Measurements from ENCODE around the gene ALK. TPM values are rescaled to one million over a fixed set of nuclear protein-coding genes. Genes with fewer than 3 reads are reported as not detected.

The ALK gene
- total RNA-seq, 1 donor from 2014 or later, result under 0.01 TPM

DNA sequence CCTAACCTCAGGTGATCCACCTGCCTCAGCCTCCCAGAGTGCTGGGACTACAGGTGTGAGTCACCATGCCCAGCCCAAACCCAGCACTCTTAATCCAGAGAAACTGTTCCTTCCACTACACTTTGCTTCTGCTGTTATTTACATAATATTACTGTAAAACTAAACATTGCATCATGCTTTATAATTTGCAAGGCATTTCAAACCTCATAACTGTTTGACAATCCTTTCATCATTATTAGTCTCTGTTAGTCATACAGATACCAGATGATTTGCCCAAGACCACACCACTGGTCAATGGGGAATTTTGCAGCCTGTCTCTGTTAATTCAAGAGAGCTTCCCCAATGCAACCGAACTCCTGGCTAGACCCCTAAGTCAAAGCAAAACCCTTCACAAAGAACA lies 338.3 kb downstream of the ALK start:
- TF ChIP-seq, protein P1, sequence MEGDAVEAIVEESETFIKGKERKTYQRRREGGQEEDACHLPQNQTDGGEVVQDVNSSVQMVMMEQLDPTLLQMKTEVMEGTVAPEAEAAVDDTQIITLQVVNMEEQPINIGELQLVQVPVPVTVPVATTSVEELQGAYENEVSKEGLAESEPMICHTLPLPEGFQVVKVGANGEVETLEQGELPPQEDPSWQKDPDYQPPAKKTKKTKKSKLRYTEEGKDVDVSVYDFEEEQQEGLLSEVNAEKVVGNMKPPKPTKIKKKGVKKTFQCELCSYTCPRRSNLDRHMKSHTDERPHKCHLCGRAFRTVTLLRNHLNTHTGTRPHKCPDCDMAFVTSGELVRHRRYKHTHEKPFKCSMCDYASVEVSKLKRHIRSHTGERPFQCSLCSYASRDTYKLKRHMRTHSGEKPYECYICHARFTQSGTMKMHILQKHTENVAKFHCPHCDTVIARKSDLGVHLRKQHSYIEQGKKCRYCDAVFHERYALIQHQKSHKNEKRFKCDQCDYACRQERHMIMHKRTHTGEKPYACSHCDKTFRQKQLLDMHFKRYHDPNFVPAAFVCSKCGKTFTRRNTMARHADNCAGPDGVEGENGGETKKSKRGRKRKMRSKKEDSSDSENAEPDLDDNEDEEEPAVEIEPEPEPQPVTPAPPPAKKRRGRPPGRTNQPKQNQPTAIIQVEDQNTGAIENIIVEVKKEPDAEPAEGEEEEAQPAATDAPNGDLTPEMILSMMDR (conservative IDR thresholded peaks at IDR 0.05; ENCODE audit: low read depth, low read length), result no peak
- no peak for DNase-seq (ENCODE audit: low read depth)
- H3K4me3 ChIP-seq (ENCODE audit: low read depth, low read length), result no peak overlapping the region

DNA sequence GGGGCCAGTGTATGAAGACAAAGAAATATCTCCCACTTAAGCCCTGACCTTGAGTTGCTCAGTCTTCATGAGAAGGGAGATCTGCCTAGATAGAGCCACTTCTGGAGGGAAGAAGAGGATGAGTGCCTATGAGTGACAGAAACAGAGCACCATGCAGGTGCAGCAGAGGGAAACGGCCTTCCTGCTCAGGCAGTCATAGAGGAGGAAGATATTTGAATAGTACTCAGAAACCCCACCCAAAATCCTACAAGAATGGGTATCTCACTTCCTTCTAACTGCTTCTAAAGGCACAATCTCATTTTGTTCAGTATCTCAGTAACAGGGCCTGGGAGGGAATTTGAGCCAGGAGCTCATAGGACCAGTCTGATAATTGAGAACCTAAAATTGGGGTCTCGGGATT lies 339.3 kb downstream of the ALK start:
- no peak for DNase-seq (ENCODE audit: low read depth)

DNA sequence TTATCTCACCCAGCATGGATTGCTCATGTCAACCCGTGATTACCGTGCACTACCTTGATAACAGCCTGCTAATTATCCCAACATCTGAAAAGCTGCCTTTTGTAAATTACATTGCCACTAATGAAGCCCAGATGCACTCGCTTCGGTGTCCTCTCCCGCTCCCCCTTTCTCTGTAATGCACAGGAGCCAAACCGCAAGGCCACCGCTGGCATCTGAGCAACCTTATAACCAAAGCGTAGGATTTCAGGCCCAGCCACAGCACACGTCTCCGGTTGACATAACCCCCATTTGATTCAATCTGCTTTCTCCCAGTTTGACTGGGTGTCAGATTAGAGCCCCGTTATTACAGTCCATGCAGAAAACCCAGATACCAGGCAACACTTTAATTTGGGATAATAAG lies 341.2 kb downstream of the ALK start:
- no peak overlapping the region for H3K4me3 ChIP-seq (ENCODE audit: low read depth, low read length)
- no peak for DNase-seq (ENCODE audit: low read depth)
- TF ChIP-seq, protein P1 (conservative IDR thresholded peaks at IDR 0.05; ENCODE audit: low read depth, low read length), result no peak

More for the DNA sequence above, 339.3 kb downstream of the ALK start:
- no peak overlapping the region for H3K4me3 ChIP-seq (ENCODE audit: low read depth, low read length)
- TF ChIP-seq, protein P1 (conservative IDR thresholded peaks at IDR 0.05; ENCODE audit: low read depth, low read length), result no peak

DNA sequence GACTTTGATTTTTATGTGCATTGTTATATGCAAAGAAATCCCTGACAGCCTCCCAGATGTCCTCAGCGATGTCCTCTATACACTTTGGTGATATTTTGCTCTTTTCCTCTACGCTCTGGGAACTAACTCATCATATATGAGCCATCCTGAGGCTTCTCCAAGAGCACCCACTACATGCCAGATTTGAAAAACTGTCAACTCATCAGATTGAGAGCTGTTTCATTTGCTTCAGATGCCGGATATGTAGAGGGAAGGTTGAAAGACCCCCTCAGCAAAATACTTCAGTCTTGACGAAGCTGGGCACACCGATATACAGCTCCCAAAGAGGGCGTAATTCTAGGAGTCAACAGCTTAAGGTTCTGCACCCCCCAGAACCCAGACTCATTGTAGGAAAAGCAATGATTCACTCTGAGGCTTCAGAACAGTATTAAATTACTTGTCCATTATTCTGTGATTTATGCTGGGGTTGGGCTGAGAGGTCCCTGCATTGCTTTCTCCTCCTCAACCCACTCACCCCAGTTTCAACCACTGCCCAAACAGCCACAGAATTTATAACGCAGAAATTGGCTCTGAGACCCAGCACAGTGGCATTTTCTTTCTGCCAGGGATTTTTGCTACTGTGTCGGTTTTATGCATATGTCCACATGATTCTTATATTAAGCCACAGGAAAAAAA lies 341.8 kb downstream of the ALK start:
- H3K4me3 ChIP-seq (ENCODE audit: low read depth, low read length), result no peak overlapping the region
- DNase-seq (ENCODE audit: low read depth), result no peak
- TF ChIP-seq, protein P1 (conservative IDR thresholded peaks at IDR 0.05; ENCODE audit: low read depth, low read length), result no peak

DNA sequence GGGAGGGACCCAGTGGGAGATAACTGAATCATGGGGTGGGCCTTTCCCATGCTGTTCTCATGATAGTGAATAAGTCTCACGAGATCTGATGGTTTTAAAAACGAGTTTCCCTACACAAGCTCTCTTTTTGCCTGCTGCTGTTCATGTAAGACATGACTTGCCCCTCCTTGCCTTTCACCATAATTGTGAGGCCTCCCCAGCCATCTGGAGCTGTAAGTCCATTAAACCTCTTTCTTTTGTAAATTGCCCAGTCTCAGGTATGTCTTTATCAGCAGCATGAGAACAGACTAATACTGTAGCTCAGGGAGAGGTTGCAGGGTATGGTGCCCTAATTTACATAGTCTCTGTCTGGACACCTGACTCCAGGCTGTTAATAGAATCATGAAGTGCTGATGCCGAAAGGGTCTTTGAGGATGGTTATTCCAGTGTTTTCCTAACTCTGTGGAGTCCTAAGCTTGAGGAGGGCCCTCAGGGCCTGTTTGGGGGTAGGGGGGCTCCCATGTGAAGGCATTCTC lies 343.2 kb downstream of the ALK start:
- TF ChIP-seq, protein P1 (conservative IDR thresholded peaks at IDR 0.05; ENCODE audit: low read depth, low read length), result no peak
- H3K4me3 ChIP-seq (ENCODE audit: low read depth, low read length), result no peak overlapping the region
- DNase-seq (ENCODE audit: low read depth), result no peak

DNA sequence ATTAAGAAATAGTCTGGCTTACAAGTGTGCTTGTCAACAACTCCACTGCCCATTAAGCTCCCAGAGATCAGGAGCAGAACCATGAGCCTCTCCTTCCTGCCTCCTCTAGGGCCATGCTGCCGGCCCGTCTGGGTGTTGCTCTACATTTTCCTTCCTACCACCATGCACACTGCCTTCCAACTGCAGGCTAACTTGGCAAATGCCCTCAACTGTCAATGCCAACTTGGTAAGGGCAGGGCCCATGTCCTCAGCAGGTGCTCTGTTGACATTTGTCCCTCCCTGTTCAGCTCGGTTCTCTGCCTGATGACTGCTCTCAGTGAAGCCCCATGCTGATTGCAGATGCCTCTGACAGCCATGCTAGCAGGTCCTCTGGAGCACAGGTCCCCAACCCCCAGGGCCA lies 345.2 kb downstream of the ALK start:
- no peak for DNase-seq (ENCODE audit: low read depth)
- H3K4me3 ChIP-seq (ENCODE audit: low read depth, low read length), result no peak overlapping the region
- TF ChIP-seq, protein P1 (conservative IDR thresholded peaks at IDR 0.05; ENCODE audit: low read depth, low read length), result no peak

DNA sequence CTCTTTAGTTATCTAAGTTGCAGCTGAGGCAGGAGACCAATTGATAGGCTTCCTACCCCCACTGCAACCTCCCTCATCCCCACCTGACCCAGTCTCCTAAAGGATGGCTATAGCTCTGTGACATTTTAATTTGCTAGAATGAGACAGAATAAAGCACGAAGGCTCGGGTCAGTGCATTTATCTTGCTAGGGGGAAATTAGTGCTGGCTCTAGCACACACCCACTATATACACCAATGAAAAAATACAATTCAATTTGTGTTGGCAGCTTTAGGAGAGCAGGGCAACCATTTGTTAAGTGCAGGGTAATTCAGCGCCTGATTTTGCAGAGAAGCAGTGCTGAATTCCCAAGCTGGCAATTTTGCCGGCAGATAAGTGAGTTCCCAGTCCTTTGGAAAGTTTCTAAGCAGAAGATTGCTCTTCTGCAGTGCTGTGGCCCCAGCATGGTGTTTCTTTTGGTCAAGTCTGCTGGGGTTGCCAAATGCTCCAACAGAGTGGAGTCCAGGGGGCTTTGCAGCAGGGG lies 346.0 kb downstream of the ALK start:
- no peak for DNase-seq (ENCODE audit: low read depth)
- TF ChIP-seq, protein P1 (conservative IDR thresholded peaks at IDR 0.05; ENCODE audit: low read depth, low read length), result no peak
- H3K4me3 ChIP-seq (ENCODE audit: low read depth, low read length), result no peak overlapping the region
